ENCODE results near the gene SETD3.

SETD3 gene

GRCh38 chr14:99522025-99522401, 41.4 kb upstream of the SETD3 start:
- H3K36me3 ChIP-seq (ENCODE audit: insufficient read depth, low read length), result no peaks in the 10 kb centered on the region
- H3K27me3 ChIP-seq (ENCODE audit: control insufficient read depth in 1 of 2, insufficient read depth in 2 of 2, low read length in 2 of 2), result no peaks in the 10 kb centered on the region
- H3K27ac ChIP-seq (ENCODE audit: low read depth, low read length), result no peak overlapping the region
- no peak overlapping the region for H3K9ac ChIP-seq (ENCODE audit: low read length)
- peaks cover 48% of the 10 kb centered on the region for H3K4me1 ChIP-seq (ENCODE audit: insufficient read depth, low read length)
- no peak overlapping the region for H3K4me3 ChIP-seq (ENCODE audit: low read depth in 1 of 2, low read length in 2 of 2)
- H3K9me3 ChIP-seq (ENCODE audit: low read length), result no peaks in the 10 kb centered on the region

- H3K27me3 ChIP-seq (ENCODE audit: control insufficient read depth in 1 of 2, insufficient read depth in 2 of 2, low read length in 2 of 2), result no peaks in the 10 kb centered on the region
- H3K4me1 ChIP-seq (ENCODE audit: insufficient read depth, low read length), result peaks cover 48% of the 10 kb centered on the region
- no peaks in the 10 kb centered on the region for H3K9me3 ChIP-seq (ENCODE audit: low read length)
- no peak overlapping the region for H3K9ac ChIP-seq (ENCODE audit: low read length)
- no peak overlapping the region for H3K4me3 ChIP-seq (ENCODE audit: low read depth in 1 of 2, low read length in 2 of 2)
- no peaks in the 10 kb centered on the region for H3K36me3 ChIP-seq (ENCODE audit: insufficient read depth, low read length)
- H3K27ac ChIP-seq (ENCODE audit: low read depth, low read length), result no peak overlapping the region
Observed at GRCh38 chr14:99521176-99522024, 40.7 kb upstream of the SETD3 start.

DNA sequence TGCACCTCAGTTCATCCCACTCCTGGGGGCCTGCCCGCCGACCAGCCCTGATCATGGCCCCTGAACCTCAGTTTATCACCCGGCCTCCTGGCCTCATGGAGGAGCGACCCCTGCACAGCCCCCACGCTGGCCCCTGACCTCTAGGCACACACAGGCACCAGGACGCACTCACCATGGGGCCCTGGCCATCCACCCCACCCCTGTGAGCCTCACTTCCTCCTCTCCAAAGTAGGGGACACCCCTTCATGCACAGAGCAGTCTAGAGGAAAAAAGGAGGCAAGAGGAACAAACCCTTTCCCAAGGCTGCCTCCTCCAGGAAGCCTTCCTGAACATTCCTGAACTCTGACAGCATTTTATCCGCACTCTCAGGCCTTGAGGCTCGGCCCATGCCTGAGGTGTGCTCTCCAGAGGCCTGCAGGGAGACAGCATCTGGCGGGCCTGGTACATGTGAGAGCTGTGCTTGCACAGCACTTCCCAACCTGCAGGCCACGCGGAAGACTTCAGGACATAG, 40.0 kb upstream of the SETD3 start:
- no peaks in the 10 kb centered on the region for H3K9me3 ChIP-seq (ENCODE audit: low read length)
- no peaks in the 10 kb centered on the region for H3K27me3 ChIP-seq (ENCODE audit: control insufficient read depth in 1 of 2, insufficient read depth in 2 of 2, low read length in 2 of 2)
- peaks cover 48% of the 10 kb centered on the region for H3K4me1 ChIP-seq (ENCODE audit: insufficient read depth, low read length)
- H3K4me3 ChIP-seq (ENCODE audit: low read depth in 1 of 2, low read length in 2 of 2), result no peak overlapping the region
- no peak overlapping the region for H3K9ac ChIP-seq (ENCODE audit: low read length)
- no peak overlapping the region for H3K27ac ChIP-seq (ENCODE audit: low read depth, low read length)
- no peaks in the 10 kb centered on the region for H3K36me3 ChIP-seq (ENCODE audit: insufficient read depth, low read length)

GRCh38 chr14:99519931-99520421, 39.3 kb upstream of the SETD3 start:
- H3K4me1 ChIP-seq (ENCODE audit: insufficient read depth, low read length), result peaks cover 44% of the 10 kb centered on the region

GRCh38 chr14:99519347-99519881, 38.8 kb upstream of the SETD3 start:
- H3K9ac ChIP-seq (ENCODE audit: low read length), result no peak overlapping the region
- no peak overlapping the region for H3K27ac ChIP-seq (ENCODE audit: low read depth, low read length)
- H3K4me1 ChIP-seq (ENCODE audit: insufficient read depth, low read length), result peaks cover 38% of the 10 kb centered on the region
- H3K9me3 ChIP-seq (ENCODE audit: low read length), result no peaks in the 10 kb centered on the region
- no peaks in the 10 kb centered on the region for H3K27me3 ChIP-seq (ENCODE audit: control insufficient read depth in 1 of 2, insufficient read depth in 2 of 2, low read length in 2 of 2)
- no peak overlapping the region for H3K4me3 ChIP-seq (ENCODE audit: low read depth in 1 of 2, low read length in 2 of 2)
- peaks cover 10% of the 10 kb centered on the region for H3K36me3 ChIP-seq (ENCODE audit: insufficient read depth, low read length)

More at GRCh38 chr14:99519931-99520421, 39.3 kb upstream of the SETD3 start:
- H3K27ac ChIP-seq (ENCODE audit: low read depth, low read length), result no peak overlapping the region
- H3K27me3 ChIP-seq (ENCODE audit: control insufficient read depth in 1 of 2, insufficient read depth in 2 of 2, low read length in 2 of 2), result no peaks in the 10 kb centered on the region
- no peak overlapping the region for H3K4me3 ChIP-seq (ENCODE audit: low read depth in 1 of 2, low read length in 2 of 2)
- H3K36me3 ChIP-seq (ENCODE audit: insufficient read depth, low read length), result peaks cover 4% of the 10 kb centered on the region
- no peaks in the 10 kb centered on the region for H3K9me3 ChIP-seq (ENCODE audit: low read length)
- no peak overlapping the region for H3K9ac ChIP-seq (ENCODE audit: low read length)

GRCh38 chr14:99518441-99519346, 38.0 kb upstream of the SETD3 start:
- Histone ChIP-seq H3K27me3 (ENCODE audit: control insufficient read depth in 1 of 2, insufficient read depth in 2 of 2, low read length in 2 of 2) (no peaks in the 10 kb centered on the region), H3K4me1 (ENCODE audit: insufficient read depth, low read length) (peaks cover 31% of the 10 kb centered on the region), H3K9ac (ENCODE audit: low read length) (no peak overlapping the region), H3K9me3 (ENCODE audit: low read length) (no peaks in the 10 kb centered on the region), H3K27ac (ENCODE audit: low read depth, low read length) (no peak overlapping the region), H3K36me3 (ENCODE audit: insufficient read depth, low read length) (peaks cover 17% of the 10 kb centered on the region), H3K4me3 (ENCODE audit: low read depth in 1 of 2, low read length in 2 of 2) (no peak overlapping the region)

DNA sequence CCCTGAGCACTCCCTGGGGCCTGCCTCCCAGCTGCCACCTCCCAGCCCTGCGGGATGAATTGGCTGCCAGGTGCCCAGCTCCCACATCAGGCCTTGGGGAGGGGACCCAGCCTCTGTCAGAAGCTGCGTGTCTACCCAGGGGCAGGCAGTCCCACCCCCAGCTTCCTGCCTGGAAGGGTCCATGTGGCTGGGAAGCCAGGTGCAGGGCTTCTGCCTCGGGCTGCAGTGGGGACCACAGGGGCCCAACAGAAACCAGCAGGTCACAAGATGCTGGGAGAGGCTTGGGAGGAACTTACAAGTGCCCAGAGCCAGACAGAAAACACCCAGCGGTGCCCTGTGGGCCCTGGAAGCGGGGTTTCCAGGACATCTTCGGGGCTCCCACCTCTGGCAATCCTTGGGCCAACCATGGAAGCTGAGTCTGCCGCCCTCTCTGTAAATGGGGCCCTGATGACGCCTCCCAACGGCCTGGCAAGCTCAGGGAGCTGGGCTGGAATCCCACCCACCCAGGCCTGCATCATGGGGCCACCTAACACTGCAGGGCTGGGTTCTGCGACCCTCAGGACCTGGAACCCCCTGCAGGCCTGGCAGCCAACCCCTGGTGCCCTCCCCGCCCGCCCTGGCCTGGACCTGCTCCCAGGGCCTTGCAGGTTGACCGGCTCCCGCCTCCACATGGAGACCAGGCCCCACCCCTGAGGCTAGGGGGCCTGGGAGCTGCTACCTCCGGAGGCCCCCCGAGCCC, 37.2 kb upstream of the SETD3 start:
- no peak overlapping the region for H3K4me3 ChIP-seq (ENCODE audit: low read depth in 1 of 2, low read length in 2 of 2)
- H3K27me3 ChIP-seq (ENCODE audit: control insufficient read depth in 1 of 2, insufficient read depth in 2 of 2, low read length in 2 of 2), result no peaks in the 10 kb centered on the region
- H3K9ac ChIP-seq (ENCODE audit: low read length), result no peak overlapping the region
- peaks cover 24% of the 10 kb centered on the region for H3K36me3 ChIP-seq (ENCODE audit: insufficient read depth, low read length)
- peaks cover 27% of the 10 kb centered on the region for H3K4me1 ChIP-seq (ENCODE audit: insufficient read depth, low read length)
- H3K27ac ChIP-seq (ENCODE audit: low read depth, low read length), result no peak overlapping the region
- H3K9me3 ChIP-seq (ENCODE audit: low read length), result no peaks in the 10 kb centered on the region

DNA sequence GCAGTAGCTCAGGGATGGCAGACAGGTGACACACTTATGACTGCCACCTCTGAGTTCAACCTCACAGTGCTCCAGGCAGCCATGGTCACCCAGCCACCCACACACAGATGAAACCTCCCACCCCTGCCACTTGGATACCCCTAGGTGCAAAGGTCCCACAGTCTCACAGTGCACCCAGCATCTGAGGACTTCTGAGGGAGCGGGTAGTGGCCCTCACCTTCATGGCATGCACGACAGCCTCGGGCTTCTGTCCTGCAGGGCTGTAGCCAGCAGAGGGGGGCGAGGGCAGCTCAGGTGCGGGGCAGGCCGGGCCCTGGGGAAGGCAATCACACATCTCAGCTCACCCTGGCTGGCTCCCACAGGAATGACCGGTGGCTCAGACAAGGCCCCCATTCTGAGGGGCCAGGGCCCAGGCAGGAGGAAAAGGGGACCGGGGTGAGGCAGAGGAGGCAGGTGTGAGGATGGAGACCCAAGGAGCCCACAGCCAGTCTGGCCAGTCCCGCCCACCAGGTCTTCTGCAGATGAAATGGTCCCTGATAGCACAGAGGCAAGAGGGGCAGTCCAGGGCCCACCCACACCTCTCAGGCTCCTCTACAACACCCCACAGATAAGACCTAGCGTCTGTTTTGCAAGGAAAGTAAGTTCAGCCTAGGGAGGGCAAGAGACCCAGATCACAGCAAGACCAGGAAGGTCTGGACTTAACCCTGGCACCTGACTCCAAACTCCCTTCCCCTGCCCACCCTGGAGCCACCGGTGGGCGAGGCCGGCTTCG, 36.4 kb upstream of the SETD3 start:
- Histone ChIP-seq H3K27ac (ENCODE audit: low read depth, low read length) (no peak overlapping the region), H3K9ac (ENCODE audit: low read length) (no peak overlapping the region), H3K4me1 (ENCODE audit: insufficient read depth, low read length) (peaks cover 27% of the 10 kb centered on the region), H3K36me3 (ENCODE audit: insufficient read depth, low read length) (peaks cover 30% of the 10 kb centered on the region), H3K27me3 (ENCODE audit: control insufficient read depth in 1 of 2, insufficient read depth in 2 of 2, low read length in 2 of 2) (no peaks in the 10 kb centered on the region), H3K9me3 (ENCODE audit: low read length) (no peaks in the 10 kb centered on the region), H3K4me3 (ENCODE audit: low read depth in 1 of 2, low read length in 2 of 2) (no peak overlapping the region)

- no peaks in the 10 kb centered on the region for H3K9me3 ChIP-seq (ENCODE audit: low read length)
- no peak overlapping the region for H3K4me3 ChIP-seq (ENCODE audit: low read depth in 1 of 2, low read length in 2 of 2)
- H3K27ac ChIP-seq (ENCODE audit: low read depth, low read length), result no peak overlapping the region
- no peaks in the 10 kb centered on the region for H3K27me3 ChIP-seq (ENCODE audit: control insufficient read depth in 1 of 2, insufficient read depth in 2 of 2, low read length in 2 of 2)
- peaks cover 30% of the 10 kb centered on the region for H3K4me1 ChIP-seq (ENCODE audit: insufficient read depth, low read length)
- peaks cover 30% of the 10 kb centered on the region for H3K36me3 ChIP-seq (ENCODE audit: insufficient read depth, low read length)
- H3K9ac ChIP-seq (ENCODE audit: low read length), result no peak overlapping the region
Observed at GRCh38 chr14:99516156-99516870, 35.7 kb upstream of the SETD3 start.

All from muscle layer of colon (tissue), 2 donors.